ENCODE data around the gene TCTN3. TPM values are rescaled to one million over a fixed set of nuclear protein-coding genes. Genes with fewer than 3 reads are reported as not detected.

The TCTN3 gene
- total RNA-seq, 4 donors from 2014 or later = 6.8 to 21.1 (median 16.7) TPM

GRCh38 chr10:95618101-95618500 lies 75.6 kb downstream of the TCTN3 start:
- Histone ChIP-seq H3K9me3 (no peaks in the 10 kb centered on the region), H3K27me3 (no peaks in the 10 kb centered on the region), H3K36me3 (peaks cover 7 to 97% (median 28%) of the 10 kb centered on the region in 3 donors), H3K27ac (no peak overlapping the region), H3K4me1 (no peaks in the 10 kb centered on the region), H3K4me3 (no peak overlapping the region)
- intact Hi-C loops (cut with DNase I) = no loop called here
- no peak for DNase-seq
- no peak for TF ChIP-seq CTCF (IDR thresholded peaks at IDR 0.05)
- no peak for TF ChIP-seq POLR2A (IDR thresholded peaks at IDR 0.05)
- WGBS, 2 donors = 90 to 91% methylated on average over 4 of the region's 4 CpGs

DNA sequence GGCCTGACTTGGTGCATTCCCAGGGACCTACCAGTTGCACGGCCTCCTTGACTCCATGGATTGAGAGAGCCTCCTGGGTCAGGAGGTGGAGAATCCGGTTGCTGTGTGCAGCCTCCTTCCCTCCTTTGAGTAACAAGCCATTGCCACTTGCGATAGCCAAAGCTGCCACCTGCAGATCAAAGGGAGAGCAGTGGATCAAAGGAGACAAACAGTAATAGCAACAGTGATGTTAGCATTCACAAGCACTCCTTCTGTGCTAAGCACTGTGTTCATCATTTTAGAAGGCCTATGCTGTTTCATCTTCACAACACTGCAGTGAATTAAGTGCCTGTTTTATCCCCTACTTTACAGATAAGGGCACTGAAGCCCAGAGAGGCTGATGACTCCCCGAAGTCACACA lies 77.3 kb downstream of the TCTN3 start:
- no peaks in the 10 kb centered on the region for H3K27me3 ChIP-seq
- peaks cover 9 to 98% (median 29%) of the 10 kb centered on the region in 3 donors for H3K36me3 ChIP-seq
- H3K9me3 ChIP-seq = no peaks in the 10 kb centered on the region
- no peak for TF ChIP-seq CTCF (IDR thresholded peaks at IDR 0.05)
- TF ChIP-seq POLR2A (IDR thresholded peaks at IDR 0.05) = no peak
- no peaks in the 10 kb centered on the region for H3K4me1 ChIP-seq
- WGBS, 2 donors = 73 to 75% methylated on average over 2 to 3 of the region's 4 CpGs
- H3K4me3 ChIP-seq = no peak overlapping the region
- intact Hi-C loops (cut with DNase I) = no loop called here
- DNase-seq = no peak
- H3K27ac ChIP-seq = no peak overlapping the region

Other genes with a start within 250 kb of the TCTN3 start
- gene SORBS1, start 132.6 kb downstream of the TCTN3 start, total RNA-seq = 100 to 1,000 TPM in 1 of 4 donors, 10 to 100 TPM in 3; 23.3 to 359 (median 72.2) TPM
- gene ALDH18A1, start 37.2 kb downstream of the TCTN3 start, total RNA-seq = 10 to 100 TPM; 34.5 to 78.3 (median 47.4) TPM
- gene ENTPD1, start 62.2 kb upstream of the TCTN3 start, total RNA-seq = 10 to 100 TPM in 2 of 4 donors, 1 to 10 TPM in 2; 7.7 to 34.5 (median 10.1) TPM
- gene CC2D2B, start 214.0 kb upstream of the TCTN3 start, total RNA-seq = 1 to 10 TPM in 1 of 4 donors, under 1 TPM in 2, not detected in 1; 0.15 to 2.5 (median 0.22) TPM

All from esophagus squamous epithelium (tissue), 5 donors.